SKM-1 treated with dmso at 0.1 percent for 144 hours (cell line): ENCODE measurements around the gene CPED1.
"Not testable (repeated sequence)": the region's sequence is repeated elsewhere in the genome, so short reads cannot be mapped to it uniquely, and the experiment has no call there.

Source experiments
- DNase-seq: peaks from one replicate; lab custom pipeline; 2025; ENCODE audit not compliant: unreplicated experiment; lab: John Stamatoyannopoulos, UW

The CPED1 gene

GRCh38 chr7:121279060-121279620 lies 290.6 kb downstream of the CPED1 start:
- DNase-seq, result no peak

GRCh38 chr7:121279822-121280221 lies 291.3 kb downstream of the CPED1 start:
- DNase-seq, result no peak

- no peak for DNase-seq
Measured at GRCh38 chr7:121280656-121281055, 292.1 kb downstream of the CPED1 start.

- DNase-seq, result no peak
Measured at GRCh38 chr7:121282129-121282528, 293.6 kb downstream of the CPED1 start.

GRCh38 chr7:121285066-121285667 lies 296.7 kb downstream of the CPED1 start:
- DNase-seq, result no peak

GRCh38 chr7:121286186-121286585 lies 297.7 kb downstream of the CPED1 start:
- DNase-seq, result no peak

GRCh38 chr7:121286742-121287734 lies 298.5 kb downstream of the CPED1 start:
- DNase-seq, result peak; percentile 31

GRCh38 chr7:121288894-121289293 lies 300.4 kb downstream of the CPED1 start:
- DNase-seq, result no peak

- not testable (repeated sequence) for DNase-seq
Measured at GRCh38 chr7:121289930-121290329, 301.4 kb downstream of the CPED1 start.

- no peak for DNase-seq
Measured at GRCh38 chr7:121294448-121294992, 306.0 kb downstream of the CPED1 start.

GRCh38 chr7:121297843-121298242 lies 309.3 kb downstream of the CPED1 start:
- DNase-seq, result no peak

GRCh38 chr7:121298831-121299239 lies 310.3 kb downstream of the CPED1 start:
- DNase-seq, result no peak

GRCh38 chr7:121300685-121301420 lies 312.3 kb downstream of the CPED1 start:
- no peak for DNase-seq

- no peak for DNase-seq
Measured at GRCh38 chr7:121301446-121302213, 313.1 kb downstream of the CPED1 start.

GRCh38 chr7:121302214-121302745 lies 313.8 kb downstream of the CPED1 start:
- no peak for DNase-seq

GRCh38 chr7:121303422-121304101 lies 315.1 kb downstream of the CPED1 start:
- DNase-seq, result no peak

- no peak for DNase-seq
Measured at GRCh38 chr7:121304102-121304658, 315.7 kb downstream of the CPED1 start.

- DNase-seq, result no peak
Measured at GRCh38 chr7:121305109-121305508, 316.6 kb downstream of the CPED1 start.

- no peak for DNase-seq
Measured at GRCh38 chr7:121306565-121306964, 318.1 kb downstream of the CPED1 start.
